ENCODE measurements around the gene HDAC4.

The HDAC4 gene

GRCh38 chr2:239291475-239292350, 109.1 kb downstream of the HDAC4 start:
- DNase-seq: no peak

- DNase-seq: no peak
These were observed 110.0 kb downstream of the HDAC4 start for GRCh38 chr2:239290618-239291474.

DNA sequence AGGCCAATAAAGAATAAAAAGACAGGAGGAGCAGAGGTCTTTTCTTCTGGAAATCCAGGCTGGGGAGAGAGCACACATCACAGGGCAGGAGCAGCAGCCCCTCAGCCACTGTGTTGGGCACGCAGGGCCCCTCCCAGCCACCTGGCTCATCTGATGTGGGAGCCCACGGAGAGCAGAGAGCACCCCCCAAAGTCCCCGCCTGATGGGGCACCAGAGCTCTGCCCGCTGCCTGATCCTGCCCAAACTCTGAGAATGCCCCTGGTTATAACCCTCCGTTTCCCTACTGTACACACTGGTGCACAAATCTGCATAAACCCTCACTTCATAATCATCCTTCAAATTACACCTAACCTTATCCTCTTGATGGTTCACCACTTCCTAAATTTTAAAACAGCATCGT, 111.3 kb downstream of the HDAC4 start:
- no peak for DNase-seq

DNA sequence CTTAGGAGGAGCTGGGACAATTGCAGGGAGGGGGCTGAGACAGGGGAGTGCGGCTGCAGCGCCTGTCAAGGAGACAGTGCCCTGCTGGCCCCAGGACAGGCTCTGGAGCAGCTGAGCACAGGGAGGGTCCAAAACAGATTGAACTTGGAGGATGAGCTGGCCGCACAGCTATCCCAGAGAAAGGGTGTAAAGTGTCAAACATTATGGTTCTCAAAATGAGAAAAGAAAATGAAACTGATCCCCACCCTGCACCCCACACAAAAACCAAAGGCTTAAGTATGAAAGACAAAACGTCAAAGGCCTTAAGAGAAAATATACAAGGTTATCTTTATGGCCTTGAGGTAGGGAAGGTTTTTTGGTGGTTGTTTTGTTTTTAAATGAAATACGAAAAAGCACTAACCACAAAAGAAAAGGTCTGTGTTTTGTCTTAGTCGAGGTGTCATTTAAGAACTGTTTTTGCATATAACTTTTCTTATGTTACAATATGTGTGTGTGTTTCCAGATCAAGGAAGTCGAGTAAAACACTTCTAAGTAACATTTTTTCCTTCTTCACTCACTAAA, 111.8 kb downstream of the HDAC4 start:
- DNase-seq: no peak

DNA sequence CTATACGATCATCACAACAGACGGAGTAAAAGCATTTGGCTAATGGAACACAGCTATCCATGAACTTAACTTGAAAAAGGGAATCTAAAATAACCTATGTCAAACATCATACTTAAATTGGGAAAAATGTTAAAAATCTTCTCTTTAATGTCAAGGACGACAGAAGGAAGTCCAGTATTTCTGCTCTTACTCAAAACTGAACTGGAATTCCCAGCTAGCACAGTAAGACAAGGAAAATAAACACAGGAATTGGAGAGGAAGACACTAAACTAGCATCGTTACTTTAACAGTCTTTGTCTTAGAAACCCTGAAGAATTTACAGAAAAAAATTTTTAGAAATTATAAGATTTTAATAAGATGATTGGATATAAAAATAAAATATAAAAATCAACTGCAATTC, 112.6 kb downstream of the HDAC4 start:
- no peak for DNase-seq

GRCh38 chr2:239287461-239287860, 113.4 kb downstream of the HDAC4 start:
- no peak for DNase-seq

- no peak for DNase-seq
These were observed 113.9 kb downstream of the HDAC4 start for GRCh38 chr2:239286901-239287300.

DNA sequence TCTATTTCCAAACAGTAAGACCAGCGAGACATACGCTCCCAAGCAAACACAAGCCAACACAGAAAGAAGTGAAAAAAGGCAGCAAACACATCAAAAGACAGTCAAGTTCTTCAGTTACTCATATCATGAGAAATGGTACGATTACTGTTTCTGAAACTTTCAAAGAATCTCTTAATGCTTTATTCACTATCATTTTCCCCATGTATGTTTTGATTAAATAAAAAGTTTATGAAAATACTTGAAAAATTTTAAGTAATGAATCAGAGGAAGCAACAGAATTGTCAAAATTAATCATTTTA, 114.9 kb downstream of the HDAC4 start:
- DNase-seq: no peak

DNA sequence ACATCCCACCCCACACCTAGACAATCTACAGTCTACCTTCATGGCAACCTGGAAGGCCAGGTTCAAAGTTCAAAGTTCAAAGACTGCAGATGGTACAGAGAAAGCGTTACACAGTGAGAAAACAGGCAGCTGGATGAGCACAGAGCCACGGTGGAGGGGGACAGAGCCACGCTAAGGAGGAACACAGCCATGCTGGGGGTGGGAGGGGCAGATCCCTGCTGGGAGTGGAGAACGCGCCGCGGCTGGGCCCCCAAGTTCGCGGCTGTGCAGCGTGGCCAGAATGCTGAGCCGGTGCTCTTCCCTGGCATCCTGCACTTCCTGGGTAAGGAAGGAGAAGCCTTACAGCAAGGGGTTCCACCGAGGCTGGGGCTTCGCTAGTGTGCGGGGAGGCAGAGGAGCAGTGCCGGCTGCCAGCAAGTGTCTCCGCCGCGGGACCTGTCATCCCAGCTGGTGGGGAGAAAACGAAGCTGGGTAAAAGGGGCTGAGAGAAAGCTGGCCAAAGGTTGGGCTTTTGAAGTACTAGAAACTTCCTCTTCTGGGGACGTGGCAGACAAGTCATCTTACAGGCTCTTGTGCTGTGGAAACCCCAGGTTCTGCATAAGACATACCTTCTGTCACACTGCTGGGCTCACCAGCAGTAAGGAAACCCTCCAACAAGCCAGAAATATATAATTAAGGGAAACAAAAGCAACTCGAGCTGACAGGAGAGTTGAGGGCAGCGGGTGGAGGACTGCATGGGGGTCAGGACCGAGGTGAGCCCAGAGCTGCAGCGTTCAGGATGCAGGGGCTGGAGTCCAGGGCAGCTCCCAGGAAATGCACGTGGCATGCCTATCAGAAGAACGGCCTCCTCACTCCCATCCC, 115.5 kb downstream of the HDAC4 start:
- peak; percentile 70 for DNase-seq

DNA sequence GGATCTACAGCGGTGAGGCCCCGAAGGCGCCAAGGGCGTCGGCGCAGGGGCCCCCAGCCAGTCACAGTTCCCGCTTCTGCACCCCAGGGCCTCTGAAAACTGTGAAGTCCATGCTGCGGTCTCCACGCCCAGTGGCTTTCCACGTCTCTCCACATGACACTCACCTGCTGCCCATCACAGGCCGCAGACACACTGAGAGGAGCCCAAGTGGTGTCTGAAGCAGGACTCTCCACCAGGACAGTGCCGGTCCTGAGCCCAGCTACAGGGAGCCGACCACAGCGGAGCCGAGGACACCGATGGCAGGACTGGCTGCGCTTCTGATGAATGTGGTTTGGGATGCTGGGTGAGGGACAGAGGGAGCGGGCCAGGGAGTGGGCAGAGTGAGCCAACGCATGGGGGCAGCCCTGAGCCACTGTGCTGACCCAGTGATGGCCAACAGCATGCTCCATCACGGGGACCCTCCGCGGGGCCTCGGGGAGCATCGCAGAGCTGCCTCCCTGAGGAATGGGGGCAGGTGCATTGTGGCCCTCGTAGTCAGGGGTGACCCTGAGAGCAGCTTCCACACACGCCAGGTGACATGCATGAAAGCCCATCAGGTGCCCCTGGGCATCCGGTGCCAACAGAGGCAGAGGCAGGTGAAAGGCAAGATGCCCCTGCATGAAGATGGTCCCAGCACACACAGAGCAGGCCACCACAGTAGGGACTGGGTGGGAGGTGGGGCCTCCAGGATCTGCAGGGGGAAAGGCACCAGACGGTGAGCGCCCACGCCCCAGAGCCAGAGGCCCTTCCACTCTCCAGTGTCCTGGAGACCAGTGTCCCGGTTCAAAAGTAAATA, 116.6 kb downstream of the HDAC4 start:
- no peak for DNase-seq

DNA sequence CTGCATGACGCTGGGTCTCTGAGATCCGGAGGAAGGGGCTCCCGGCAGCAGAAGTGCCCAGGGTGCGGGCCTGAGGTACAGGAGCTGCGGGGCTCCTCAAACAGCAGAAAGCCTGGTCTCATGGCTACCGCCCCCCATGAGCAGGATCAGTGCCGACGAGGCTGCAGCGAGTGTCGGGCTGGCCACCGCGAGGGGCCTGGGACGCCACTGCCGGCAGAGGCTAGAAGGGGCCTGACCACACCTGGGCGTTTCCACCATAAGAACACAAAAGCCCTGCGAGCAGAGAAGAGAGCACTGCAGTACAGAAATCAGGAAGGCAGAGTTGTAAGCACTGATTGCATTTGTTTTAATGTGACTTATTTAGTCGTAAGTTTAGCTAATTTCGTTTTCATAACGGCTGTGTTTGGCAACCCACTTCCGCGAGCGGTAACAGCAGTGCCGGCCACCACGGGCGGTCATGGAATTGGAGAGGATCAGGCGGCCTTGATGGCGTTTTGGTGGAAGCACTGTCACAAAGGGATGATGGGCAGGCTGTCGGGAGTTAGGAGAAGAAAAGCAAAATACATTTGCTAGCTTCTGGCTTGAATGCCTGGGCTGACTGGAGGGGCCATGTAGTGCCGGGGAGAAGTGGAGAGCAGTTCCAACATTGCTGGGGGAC, 117.4 kb downstream of the HDAC4 start:
- no peak for DNase-seq

- no peak for DNase-seq
These were observed 118.2 kb downstream of the HDAC4 start for GRCh38 chr2:239282448-239283287.

DNA sequence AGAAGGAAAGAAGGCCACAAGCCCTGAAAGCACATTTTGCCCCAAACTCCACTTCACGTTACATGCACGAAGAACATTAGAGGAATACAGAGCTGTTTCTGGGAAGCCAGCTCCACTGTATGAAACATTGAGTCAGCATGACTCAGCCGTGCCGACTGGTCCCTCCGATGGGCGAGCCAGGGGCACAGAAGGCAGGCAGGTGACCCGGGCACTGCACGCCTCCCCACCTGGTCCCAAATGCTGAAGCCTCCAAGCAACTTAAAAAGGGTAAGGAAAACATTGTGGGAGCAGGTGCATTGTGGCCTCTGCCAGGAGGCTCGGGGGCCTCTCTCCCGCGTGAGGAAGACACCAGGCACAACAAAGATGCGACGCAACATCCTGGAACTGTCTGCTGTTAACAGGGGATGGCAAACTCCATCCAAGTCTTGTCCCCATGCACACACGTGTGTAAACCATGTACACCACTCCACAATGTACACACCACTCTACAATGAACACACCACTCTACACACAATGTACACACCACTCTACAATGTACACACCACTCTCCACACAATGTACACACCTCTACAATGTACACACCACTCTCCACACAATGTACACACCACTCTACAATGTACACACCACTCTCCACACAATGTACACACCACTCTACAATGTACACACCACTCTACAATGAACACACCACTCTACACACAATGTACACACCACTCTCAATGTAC, 120.4 kb downstream of the HDAC4 start:
- peak; percentile 73 for DNase-seq

DNA sequence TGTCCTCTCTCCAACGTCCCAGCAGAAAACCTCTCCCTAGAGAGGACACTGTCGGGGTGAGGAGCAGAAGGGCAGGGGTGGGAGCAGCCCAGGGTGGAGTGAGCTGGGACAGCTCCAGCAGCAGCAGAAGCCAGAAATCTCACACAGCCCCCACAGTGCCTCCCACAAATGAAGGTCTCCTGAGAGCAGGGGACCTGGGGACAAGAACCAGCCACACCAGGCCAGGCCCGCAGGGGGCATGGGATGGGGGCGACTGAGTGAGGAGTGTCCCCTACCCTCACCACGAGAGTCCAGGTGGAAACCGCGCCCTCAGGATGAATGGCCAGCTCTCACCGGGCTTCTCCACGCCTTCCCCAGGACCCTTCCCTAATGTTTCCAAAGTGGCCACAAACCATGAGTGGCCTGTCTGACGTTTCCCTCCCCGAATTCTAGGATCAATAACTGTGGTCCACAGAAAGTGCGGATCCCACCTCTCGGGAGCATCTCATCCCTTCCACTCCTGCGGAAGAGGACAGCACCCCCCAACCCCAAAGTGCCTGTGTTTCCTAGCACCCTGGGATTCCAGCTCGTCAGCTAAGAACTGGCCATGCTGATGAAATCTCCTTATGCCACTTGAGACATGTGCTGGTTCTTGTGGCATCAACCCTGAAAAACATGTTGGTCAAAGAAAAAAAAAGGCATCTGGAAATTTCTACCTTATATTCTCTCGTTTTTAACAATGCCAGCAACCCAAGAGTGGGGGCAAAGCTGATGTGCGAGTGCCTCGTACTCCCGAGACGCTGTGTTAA, 121.1 kb downstream of the HDAC4 start:
- DNase-seq: peak; percentile 38

- peak; percentile 53 for DNase-seq
These were observed 121.9 kb downstream of the HDAC4 start for GRCh38 chr2:239278941-239279365.

DNA sequence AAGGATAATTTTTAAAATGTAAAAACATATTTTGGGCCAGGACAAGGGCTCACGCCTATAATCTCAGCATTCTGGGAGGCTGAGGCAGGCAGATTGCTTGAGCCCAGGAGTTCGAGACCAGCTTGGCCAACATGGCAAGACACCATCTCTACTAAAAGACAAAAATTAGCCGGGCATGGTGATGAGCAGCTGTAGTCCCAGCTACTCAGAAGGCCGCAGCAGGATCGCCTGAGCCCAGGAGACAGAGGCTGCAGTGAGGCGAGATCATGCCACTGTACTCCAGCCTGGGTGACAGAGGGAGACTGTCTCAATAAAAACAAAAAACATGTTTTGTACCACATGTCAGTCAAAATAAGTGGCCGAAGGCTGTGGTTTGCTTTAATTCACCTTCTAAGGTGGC, 122.5 kb downstream of the HDAC4 start:
- DNase-seq: peak; percentile 42

GRCh38 chr2:239277401-239278085, 123.3 kb downstream of the HDAC4 start:
- DNase-seq: peak; percentile 50

GRCh38 chr2:239276851-239277250, 124.0 kb downstream of the HDAC4 start:
- DNase-seq: peak; percentile 58

Data from activated CD8-positive, alpha-beta memory T cell treated with anti-CD3 and anti-CD28 coated beads, Interleukin-2, amount 50 U/mL, for 48 hours (primary cell).